GM12865 (cell line): ENCODE measurements around the gene WFIKKN2.

Source experiments
- DNase-seq: peaks from one replicate; pipeline ENCODE4 v3.0.0; 2010; ENCODE audit warnings: low read depth
- H3K4me3 ChIP-seq: 2 replicates; pipeline ENCODE4 v1.5.1; 2011; ENCODE audit warnings: mild to moderate bottlenecking, low read depth, low read length, control low read depth
- CTCF ChIP-seq: IDR thresholded peaks from 2 replicates; pipeline ENCODE4 v1.5.1; 2011; ENCODE audit warnings: low read length, control low read depth, low read depth, inconsistent platforms; ENCODE audit not compliant: insufficient read depth; ENCODE audit errors: missing control alignments

WFIKKN2 gene

GRCh38 chr17:50829332-50829731 lies 6.1 kb upstream of the WFIKKN2 start:
- H3K4me3 ChIP-seq = no peak overlapping the region
- no peak for TF ChIP-seq CTCF
- no peak for DNase-seq

- H3K4me3 ChIP-seq = no peak overlapping the region
- no peak for DNase-seq
- no peak for TF ChIP-seq CTCF
These were observed 5.0 kb upstream of the WFIKKN2 start for GRCh38 chr17:50830352-50830751.

GRCh38 chr17:50830994-50831393 lies 4.4 kb upstream of the WFIKKN2 start:
- no peak overlapping the region for H3K4me3 ChIP-seq
- DNase-seq = no peak
- no peak for TF ChIP-seq CTCF

GRCh38 chr17:50831471-50831928 lies 3.9 kb upstream of the WFIKKN2 start:
- TF ChIP-seq CTCF = no peak
- H3K4me3 ChIP-seq = no peak overlapping the region
- DNase-seq = no peak

GRCh38 chr17:50832267-50832863 lies 3.0 kb upstream of the WFIKKN2 start:
- TF ChIP-seq CTCF = no peak
- no peak for DNase-seq
- no peak overlapping the region for H3K4me3 ChIP-seq

GRCh38 chr17:50832864-50833381 lies 2.5 kb upstream of the WFIKKN2 start:
- no peak overlapping the region for H3K4me3 ChIP-seq
- DNase-seq = no peak
- TF ChIP-seq CTCF = no peak
